Brain pericyte (primary cell): Measurements from ENCODE around the gene NR5A1.

Source experiments
- DNase-seq: peaks from one replicate; pipeline ENCODE4 v3.0.0-alpha.2; 2012; ENCODE audit warnings: low read depth, low spot score

Gene NR5A1

GRCh38 chr9:124458441-124458840, 48.8 kb downstream of the NR5A1 start:
- DNase-seq: no peak

GRCh38 chr9:124457887-124458431, 49.2 kb downstream of the NR5A1 start:
- DNase-seq: no peak

- DNase-seq: no peak
These were observed 49.9 kb downstream of the NR5A1 start for GRCh38 chr9:124457079-124457886.

GRCh38 chr9:124456341-124457078, 50.7 kb downstream of the NR5A1 start:
- DNase-seq: no peak

GRCh38 chr9:124455820-124456219, 51.4 kb downstream of the NR5A1 start:
- DNase-seq: no peak

- no peak for DNase-seq
These were observed 52.3 kb downstream of the NR5A1 start for GRCh38 chr9:124454791-124455443.

- no peak for DNase-seq
These were observed 52.9 kb downstream of the NR5A1 start for GRCh38 chr9:124454296-124454695.

GRCh38 chr9:124453586-124454191, 53.5 kb downstream of the NR5A1 start:
- DNase-seq: no peak

- no peak for DNase-seq
These were observed 54.2 kb downstream of the NR5A1 start for GRCh38 chr9:124452841-124453585.

GRCh38 chr9:124452326-124452725, 54.9 kb downstream of the NR5A1 start:
- DNase-seq: no peak

- DNase-seq: no peak
These were observed 56.1 kb downstream of the NR5A1 start for GRCh38 chr9:124450931-124451661.

- no peak for DNase-seq
These were observed 56.8 kb downstream of the NR5A1 start, which contains the start of gene ADGRD2 for GRCh38 chr9:124450241-124450924. ADGRD2 (plus strand) TSS chr9:124450451; CDS start chr9:124451667, 1,216 bp downstream.

- DNase-seq: no peak
These were observed 57.6 kb downstream of the NR5A1 start for GRCh38 chr9:124449381-124450151.

GRCh38 chr9:124448019-124448418, 59.2 kb downstream of the NR5A1 start:
- no peak for DNase-seq

GRCh38 chr9:124447297-124447661, 59.9 kb downstream of the NR5A1 start:
- DNase-seq: no peak

GRCh38 chr9:124444166-124444565, 63.0 kb downstream of the NR5A1 start:
- DNase-seq: no peak

GRCh38 chr9:124443625-124444024, 63.6 kb downstream of the NR5A1 start:
- no peak for DNase-seq

GRCh38 chr9:124442826-124443225, 64.4 kb downstream of the NR5A1 start:
- no peak for DNase-seq

GRCh38 chr9:124442379-124442778, 64.8 kb downstream of the NR5A1 start:
- DNase-seq: no peak
